Measurements from ENCODE around the gene CIAO1.

DNA sequence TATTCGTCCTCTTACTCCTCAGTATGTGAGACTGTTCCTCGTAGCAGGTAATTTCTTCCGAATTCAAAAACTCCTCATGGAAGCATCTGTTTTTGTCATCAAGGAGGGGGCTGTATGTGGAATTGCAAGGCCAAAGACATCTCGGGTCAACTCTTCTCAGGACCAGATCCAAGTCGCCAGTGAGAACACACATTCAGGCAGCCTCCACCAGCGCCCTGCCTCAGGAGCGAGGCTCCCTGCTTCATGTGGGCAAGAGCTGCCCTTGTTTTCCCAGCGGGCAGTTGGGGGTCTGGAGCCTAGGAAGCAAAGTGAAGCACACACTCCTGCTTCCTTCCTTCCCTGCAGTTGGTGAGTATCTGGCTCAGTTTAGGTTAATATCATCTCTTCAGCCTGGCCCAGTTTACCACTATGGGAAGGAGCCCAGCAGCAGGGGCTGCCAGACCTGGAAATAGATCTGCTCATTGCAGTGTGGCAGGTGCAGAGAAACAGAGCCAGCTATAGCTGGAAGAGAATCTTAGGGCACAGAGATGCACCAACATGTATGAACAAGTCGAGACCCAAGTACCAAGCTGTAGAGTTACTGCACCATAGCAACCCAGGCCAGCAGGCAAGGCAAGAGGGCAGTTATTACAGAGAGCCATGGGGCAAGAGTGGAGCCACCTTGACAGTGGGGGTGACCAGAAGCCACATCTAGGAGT lies 25.5 kb upstream of the CIAO1 start:
- TF ChIP-seq GABPA (IDR thresholded peaks at IDR 0.05 in 1 of 2, conservative IDR thresholded peaks at IDR 0.05 in 1 of 2), result no peak
- TF ChIP-seq JUND (IDR thresholded peaks at IDR 0.05), result no peak
- no peak for TF ChIP-seq RXRA (IDR thresholded peaks at IDR 0.05)
- no peak for TF ChIP-seq TAF1 (conservative IDR thresholded peaks at IDR 0.05)
- TF ChIP-seq SP1 (IDR thresholded peaks at IDR 0.05), result no peak
- no peak for TF ChIP-seq EGR1 (IDR thresholded peaks at IDR 0.05; ENCODE audit: low read depth in 2 of 2)

All from liver (tissue), 2 donors.